Measurements from ENCODE around the gene CHPF2. TPM values are rescaled to one million over a fixed set of nuclear protein-coding genes. Genes with fewer than 3 reads are reported as not detected.

Gene CHPF2
- polyA plus RNA-seq, 4 donors = 11.6 to 27.2 (median 18.1) TPM

- H3K4me3 ChIP-seq (ENCODE audit: low read depth in 1 of 3, low read length in 3 of 3) = no peak overlapping the region
- 81 to 87% (median 83%) methylated on average over 12 of the region's 12 CpGs for WGBS, 3 donors
- H3K9me3 ChIP-seq (ENCODE audit: control insufficient read depth in 2 of 2, insufficient read depth in 1 of 2, low read depth in 1 of 2, low read length in 1 of 2) = no peaks in the 10 kb centered on the region
- peaks cover 0 to 29% (median 0%) of the 10 kb centered on the region in 3 donors for H3K27me3 ChIP-seq (ENCODE audit: control insufficient read depth in 3 of 3, insufficient read depth in 3 of 3, low read length in 3 of 3)
- H3K36me3 ChIP-seq (ENCODE audit: control insufficient read depth in 3 of 3, insufficient read depth in 2 of 3, low read depth in 1 of 3, low read length in 3 of 3) = no peaks in the 10 kb centered on the region
- H3K27ac ChIP-seq (ENCODE audit: low read depth in 1 of 3, low read length in 2 of 3) = no peak overlapping the region
- H3K4me1 ChIP-seq (ENCODE audit: control insufficient read depth in 3 of 3, insufficient read depth in 2 of 3, low read depth in 1 of 3, low read length in 2 of 3) = no peaks in the 10 kb centered on the region
- FAIRE-seq (no peak), DNase-seq (no peak)
Observed at GRCh38 chr7:151191544-151191943, 40.7 kb upstream of the CHPF2 start.

- peaks cover 0 to 33% (median 0%) of the 10 kb centered on the region in 3 donors for H3K27me3 ChIP-seq (ENCODE audit: control insufficient read depth in 3 of 3, insufficient read depth in 3 of 3, low read length in 3 of 3)
- no peak overlapping the region for H3K27ac ChIP-seq (ENCODE audit: low read depth in 1 of 3, low read length in 2 of 3)
- H3K9me3 ChIP-seq (ENCODE audit: control insufficient read depth in 2 of 2, insufficient read depth in 1 of 2, low read depth in 1 of 2, low read length in 1 of 2) = no peaks in the 10 kb centered on the region
- H3K4me1 ChIP-seq (ENCODE audit: control insufficient read depth in 3 of 3, insufficient read depth in 2 of 3, low read depth in 1 of 3, low read length in 2 of 3) = no peaks in the 10 kb centered on the region
- no peak overlapping the region for H3K4me3 ChIP-seq (ENCODE audit: low read depth in 1 of 3, low read length in 3 of 3)
- H3K36me3 ChIP-seq (ENCODE audit: control insufficient read depth in 3 of 3, insufficient read depth in 2 of 3, low read depth in 1 of 3, low read length in 3 of 3) = no peaks in the 10 kb centered on the region
- WGBS, 3 donors = 92 to 95% (median 94%) methylated on average over 23 of the region's 23 CpGs
- FAIRE-seq = no peak
- DNase-seq = no peak
Observed at GRCh38 chr7:151192002-151192539, 40.2 kb upstream of the CHPF2 start.

- Histone ChIP-seq H3K27ac (ENCODE audit: low read depth in 1 of 3, low read length in 2 of 3) (no peak overlapping the region), H3K36me3 (ENCODE audit: control insufficient read depth in 3 of 3, insufficient read depth in 2 of 3, low read depth in 1 of 3, low read length in 3 of 3) (no peaks in the 10 kb centered on the region), H3K9me3 (ENCODE audit: control insufficient read depth in 2 of 2, insufficient read depth in 1 of 2, low read depth in 1 of 2, low read length in 1 of 2) (no peaks in the 10 kb centered on the region), H3K4me1 (ENCODE audit: control insufficient read depth in 3 of 3, insufficient read depth in 2 of 3, low read depth in 1 of 3, low read length in 2 of 3) (no peaks in the 10 kb centered on the region), H3K27me3 (ENCODE audit: control insufficient read depth in 3 of 3, insufficient read depth in 3 of 3, low read length in 3 of 3) (peaks cover 0 to 28% (median 0%) of the 10 kb centered on the region in 3 donors), H3K4me3 (ENCODE audit: low read depth in 1 of 3, low read length in 3 of 3) (no peak overlapping the region)
- 86 to 90% (median 89%) methylated on average over 14 of the region's 14 CpGs for WGBS, 3 donors
- DNase-seq = no peak
- FAIRE-seq = no peak
Observed at GRCh38 chr7:151193203-151193978, 38.9 kb upstream of the CHPF2 start.

- H3K36me3 ChIP-seq (ENCODE audit: control insufficient read depth in 3 of 3, insufficient read depth in 2 of 3, low read depth in 1 of 3, low read length in 3 of 3) = no peaks in the 10 kb centered on the region
- no peaks in the 10 kb centered on the region for H3K9me3 ChIP-seq (ENCODE audit: control insufficient read depth in 2 of 2, insufficient read depth in 1 of 2, low read depth in 1 of 2, low read length in 1 of 2)
- H3K4me3 ChIP-seq (ENCODE audit: low read depth in 1 of 3, low read length in 3 of 3) = no peak overlapping the region
- no peak for DNase-seq
- WGBS, 3 donors = 51 to 65% (median 56%) methylated on average over 7 of the region's 7 CpGs
- FAIRE-seq = no peak
- H3K4me1 ChIP-seq (ENCODE audit: control insufficient read depth in 3 of 3, insufficient read depth in 2 of 3, low read depth in 1 of 3, low read length in 2 of 3) = no peaks in the 10 kb centered on the region
- H3K27me3 ChIP-seq (ENCODE audit: control insufficient read depth in 3 of 3, insufficient read depth in 3 of 3, low read length in 3 of 3) = peaks cover 0 to 29% (median 0%) of the 10 kb centered on the region in 3 donors
- no peak overlapping the region for H3K27ac ChIP-seq (ENCODE audit: low read depth in 1 of 3, low read length in 2 of 3)
Observed at GRCh38 chr7:151194188-151194587, 38.1 kb upstream of the CHPF2 start.

- Histone ChIP-seq H3K9me3 (ENCODE audit: control insufficient read depth in 2 of 2, insufficient read depth in 1 of 2, low read depth in 1 of 2, low read length in 1 of 2) (no peaks in the 10 kb centered on the region), H3K36me3 (ENCODE audit: control insufficient read depth in 3 of 3, insufficient read depth in 2 of 3, low read depth in 1 of 3, low read length in 3 of 3) (no peaks in the 10 kb centered on the region), H3K4me1 (ENCODE audit: control insufficient read depth in 3 of 3, insufficient read depth in 2 of 3, low read depth in 1 of 3, low read length in 2 of 3) (no peaks in the 10 kb centered on the region), H3K27ac (ENCODE audit: low read depth in 1 of 3, low read length in 2 of 3) (no peak overlapping the region), H3K4me3 (ENCODE audit: low read depth in 1 of 3, low read length in 3 of 3) (no peak overlapping the region), H3K27me3 (ENCODE audit: control insufficient read depth in 3 of 3, insufficient read depth in 3 of 3, low read length in 3 of 3) (peaks cover 0 to 28% (median 0%) of the 10 kb centered on the region in 3 donors)
- DNase-seq = no peak
- WGBS, 3 donors = 41 to 59% (median 44%) methylated on average over 19 of the region's 19 CpGs
- FAIRE-seq = no peak
Observed at GRCh38 chr7:151195616-151196450, 36.5 kb upstream of the CHPF2 start.

- no peaks in the 10 kb centered on the region for H3K4me1 ChIP-seq (ENCODE audit: control insufficient read depth in 3 of 3, insufficient read depth in 2 of 3, low read depth in 1 of 3, low read length in 2 of 3)
- H3K9me3 ChIP-seq (ENCODE audit: control insufficient read depth in 2 of 2, insufficient read depth in 1 of 2, low read depth in 1 of 2, low read length in 1 of 2) = no peaks in the 10 kb centered on the region
- no peak overlapping the region for H3K4me3 ChIP-seq (ENCODE audit: low read depth in 1 of 3, low read length in 3 of 3)
- no peak for FAIRE-seq
- DNase-seq = no peak
- H3K27ac ChIP-seq (ENCODE audit: low read depth in 1 of 3, low read length in 2 of 3) = no peak overlapping the region
- H3K36me3 ChIP-seq (ENCODE audit: control insufficient read depth in 3 of 3, insufficient read depth in 2 of 3, low read depth in 1 of 3, low read length in 3 of 3) = no peaks in the 10 kb centered on the region
- H3K27me3 ChIP-seq (ENCODE audit: control insufficient read depth in 3 of 3, insufficient read depth in 3 of 3, low read length in 3 of 3) = peaks cover 0 to 35% (median 0%) of the 10 kb centered on the region in 3 donors
Observed at GRCh38 chr7:151197932-151198331, 34.4 kb upstream of the CHPF2 start.

- no peak for FAIRE-seq
- Histone ChIP-seq H3K4me1 (ENCODE audit: control insufficient read depth in 3 of 3, insufficient read depth in 2 of 3, low read depth in 1 of 3, low read length in 2 of 3) (no peaks in the 10 kb centered on the region), H3K36me3 (ENCODE audit: control insufficient read depth in 3 of 3, insufficient read depth in 2 of 3, low read depth in 1 of 3, low read length in 3 of 3) (no peaks in the 10 kb centered on the region), H3K27ac (ENCODE audit: low read depth in 1 of 3, low read length in 2 of 3) (no peak overlapping the region), H3K9me3 (ENCODE audit: control insufficient read depth in 2 of 2, insufficient read depth in 1 of 2, low read depth in 1 of 2, low read length in 1 of 2) (no peaks in the 10 kb centered on the region), H3K27me3 (ENCODE audit: control insufficient read depth in 3 of 3, insufficient read depth in 3 of 3, low read length in 3 of 3) (peaks cover 0 to 45% (median 0%) of the 10 kb centered on the region in 3 donors), H3K4me3 (ENCODE audit: low read depth in 1 of 3, low read length in 3 of 3) (no peak overlapping the region)
- 62 to 63% (median 63%) methylated on average over 30 of the region's 30 CpGs for WGBS, 3 donors
- DNase-seq = no peak
Observed at GRCh38 chr7:151198945-151199848, 33.1 kb upstream of the CHPF2 start.

- no peak for DNase-seq
- 68 to 80% (median 72%) methylated on average over 3 of the region's 3 CpGs for WGBS, 3 donors
- no peaks in the 10 kb centered on the region for H3K36me3 ChIP-seq (ENCODE audit: control insufficient read depth in 3 of 3, insufficient read depth in 2 of 3, low read depth in 1 of 3, low read length in 3 of 3)
- no peak overlapping the region for H3K4me3 ChIP-seq (ENCODE audit: low read depth in 1 of 3, low read length in 3 of 3)
- no peaks in the 10 kb centered on the region for H3K9me3 ChIP-seq (ENCODE audit: control insufficient read depth in 2 of 2, insufficient read depth in 1 of 2, low read depth in 1 of 2, low read length in 1 of 2)
- no peaks in the 10 kb centered on the region for H3K4me1 ChIP-seq (ENCODE audit: control insufficient read depth in 3 of 3, insufficient read depth in 2 of 3, low read depth in 1 of 3, low read length in 2 of 3)
- FAIRE-seq = no peak
- peaks cover 0 to 51% (median 0%) of the 10 kb centered on the region in 3 donors for H3K27me3 ChIP-seq (ENCODE audit: control insufficient read depth in 3 of 3, insufficient read depth in 3 of 3, low read length in 3 of 3)
- no peak overlapping the region for H3K27ac ChIP-seq (ENCODE audit: low read depth in 1 of 3, low read length in 2 of 3)
Observed at GRCh38 chr7:151201344-151201743, 30.9 kb upstream of the CHPF2 start.

All from small intestine (tissue), 7 donors.